ENCODE results near the gene TCF4.

GRCh38 chr18:55202232-55202917, 385.6 kb downstream of the TCF4 start:
- TF ChIP-seq POLR2A (IDR thresholded peaks at IDR 0.05) = no peak
- TF ChIP-seq CTCF (IDR thresholded peaks at IDR 0.05) = no peak
- no peak for TF ChIP-seq POLR2AphosphoS5 (IDR thresholded peaks at IDR 0.05)

All from upper lobe of left lung (tissue), 4 donors.